ENCODE measurements around the gene SEMA3B. TPM values are rescaled to one million over a fixed set of nuclear protein-coding genes. Genes with fewer than 3 reads are reported as not detected.

SEMA3B gene
- polyA plus RNA-seq, 3 donors = 0.56 TPM; not detected in 2

DNA sequence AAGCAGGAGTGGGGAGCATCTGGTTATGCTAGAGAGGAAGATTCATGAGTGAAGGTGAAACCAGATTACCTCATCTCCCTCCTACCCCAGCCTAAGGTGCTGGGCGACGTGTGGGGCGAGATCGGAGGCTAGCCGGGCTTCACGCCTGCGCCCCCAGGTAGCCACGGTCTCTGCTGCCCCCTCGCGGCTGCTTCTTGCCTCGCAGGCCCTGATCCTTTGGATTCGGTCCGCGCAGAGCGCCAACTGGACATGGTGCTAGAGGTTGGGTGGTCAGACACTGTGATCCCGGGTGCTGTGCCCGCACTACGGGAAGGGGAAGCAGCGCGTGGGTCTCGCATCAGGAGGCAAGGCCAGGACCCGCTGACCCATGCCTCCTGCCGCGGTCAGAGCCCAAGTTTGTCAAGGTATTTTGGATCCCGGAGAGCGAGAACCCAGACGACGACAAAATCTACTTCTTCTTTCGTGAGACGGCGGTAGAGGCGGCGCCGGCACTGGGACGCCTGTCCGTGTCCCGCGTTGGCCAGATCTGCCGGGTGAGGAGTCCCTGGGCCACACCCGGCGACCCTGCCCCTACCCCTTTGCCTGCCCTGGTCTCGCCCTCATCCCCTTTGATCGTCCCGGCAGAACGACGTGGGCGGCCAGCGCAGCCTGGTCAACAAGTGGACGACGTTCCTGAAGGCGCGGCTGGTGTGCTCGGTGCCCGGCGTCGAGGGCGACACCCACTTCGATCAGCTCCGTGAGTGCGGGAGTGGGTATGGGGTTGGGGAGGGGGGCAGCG is 4.2 kb downstream of the SEMA3B start:
- peaks cover 24 to 47% of the 10 kb centered on the region in 2 donors for H3K27me3 ChIP-seq (ENCODE audit: control insufficient read depth in 2 of 2, insufficient read depth in 2 of 2, low read length in 2 of 2)
- H3K4me2 ChIP-seq (replicated peaks; ENCODE audit: extremely low read depth, low read length, poor library complexity, severe bottlenecking) = peak overlapping the region; percentile 82
- H3K9ac ChIP-seq (ENCODE audit: insufficient read depth, low read length, poor library complexity, severe bottlenecking) = peak overlapping the region; percentile 54
- H3K9me3 Mint-ChIP-seq = peaks cover 0 to 18% (median 13%) of the 10 kb centered on the region in 7 donors
- peak overlapping the region in 1 of 2 donors; percentile 20 for H3K27ac ChIP-seq (ENCODE audit: low read depth in 1 of 2, low read length in 2 of 2)
- 4% methylated on average over 54 of the region's 61 CpGs for WGBS (ENCODE audit: insufficient coverage)
- peak overlapping the region in 4 of 7 donors; percentile 43 to 86 (median 77) for H3K27ac Mint-ChIP-seq
- peaks cover 16 to 34% of the 10 kb centered on the region in 2 donors for H3K4me1 ChIP-seq (ENCODE audit: control insufficient read depth in 1 of 2, insufficient read depth in 2 of 2, low read length in 2 of 2)
- H3K4me3 Mint-ChIP-seq = peak overlapping the region; percentile 82 to 93
- peaks cover 3 to 11% of the 10 kb centered on the region in 2 donors for H3K9me3 ChIP-seq (replicated peaks in 1 of 2; ENCODE audit: control insufficient read depth in 1 of 2, insufficient read depth in 1 of 2, low read length in 2 of 2)
- intact Hi-C loops (cut with micrococcal nuclease) = loop anchor here (1.0 to 5.0 kb wide), 5 partner anchors 46 to 152 kb away; no protein-coding TSS in a partner anchor
- H3K4me1 Mint-ChIP-seq = peaks cover 26% of the 10 kb centered on the region
- H4K20me1 ChIP-seq (ENCODE audit: insufficient read depth, low read length) = peaks cover under 1% of the 10 kb centered on the region
- H3K36me3 Mint-ChIP-seq = peaks cover 6 to 8% of the 10 kb centered on the region in 2 donors
- peak; percentile 81 to 87 (median 85) for DNase-seq
- H3K36me3 ChIP-seq (replicated peaks in 1 of 2; ENCODE audit: control insufficient read depth in 1 of 2, insufficient read depth in 2 of 2, low read length in 2 of 2) = no peaks in the 10 kb centered on the region
- H3K27me3 Mint-ChIP-seq (ENCODE audit: low read depth in 3 of 3) = peaks cover 51 to 66% (median 64%) of the 10 kb centered on the region in 3 donors
- TF ChIP-seq, protein P1, sequence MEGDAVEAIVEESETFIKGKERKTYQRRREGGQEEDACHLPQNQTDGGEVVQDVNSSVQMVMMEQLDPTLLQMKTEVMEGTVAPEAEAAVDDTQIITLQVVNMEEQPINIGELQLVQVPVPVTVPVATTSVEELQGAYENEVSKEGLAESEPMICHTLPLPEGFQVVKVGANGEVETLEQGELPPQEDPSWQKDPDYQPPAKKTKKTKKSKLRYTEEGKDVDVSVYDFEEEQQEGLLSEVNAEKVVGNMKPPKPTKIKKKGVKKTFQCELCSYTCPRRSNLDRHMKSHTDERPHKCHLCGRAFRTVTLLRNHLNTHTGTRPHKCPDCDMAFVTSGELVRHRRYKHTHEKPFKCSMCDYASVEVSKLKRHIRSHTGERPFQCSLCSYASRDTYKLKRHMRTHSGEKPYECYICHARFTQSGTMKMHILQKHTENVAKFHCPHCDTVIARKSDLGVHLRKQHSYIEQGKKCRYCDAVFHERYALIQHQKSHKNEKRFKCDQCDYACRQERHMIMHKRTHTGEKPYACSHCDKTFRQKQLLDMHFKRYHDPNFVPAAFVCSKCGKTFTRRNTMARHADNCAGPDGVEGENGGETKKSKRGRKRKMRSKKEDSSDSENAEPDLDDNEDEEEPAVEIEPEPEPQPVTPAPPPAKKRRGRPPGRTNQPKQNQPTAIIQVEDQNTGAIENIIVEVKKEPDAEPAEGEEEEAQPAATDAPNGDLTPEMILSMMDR (IDR thresholded peaks at IDR 0.05) = peak; percentile 96
- H3K79me2 ChIP-seq (ENCODE audit: insufficient read depth, low read length) = no peaks in the 10 kb centered on the region
- H2AFZ ChIP-seq (ENCODE audit: insufficient read depth, low read depth, low read length, poor library complexity, severe bottlenecking) = peak overlapping the region; percentile 79
- H3K4me3 ChIP-seq (replicated peaks in 1 of 3; ENCODE audit: low read depth in 2 of 3, low read length in 3 of 3) = peak overlapping the region; percentile 16 to 72 (median 32)

DNA sequence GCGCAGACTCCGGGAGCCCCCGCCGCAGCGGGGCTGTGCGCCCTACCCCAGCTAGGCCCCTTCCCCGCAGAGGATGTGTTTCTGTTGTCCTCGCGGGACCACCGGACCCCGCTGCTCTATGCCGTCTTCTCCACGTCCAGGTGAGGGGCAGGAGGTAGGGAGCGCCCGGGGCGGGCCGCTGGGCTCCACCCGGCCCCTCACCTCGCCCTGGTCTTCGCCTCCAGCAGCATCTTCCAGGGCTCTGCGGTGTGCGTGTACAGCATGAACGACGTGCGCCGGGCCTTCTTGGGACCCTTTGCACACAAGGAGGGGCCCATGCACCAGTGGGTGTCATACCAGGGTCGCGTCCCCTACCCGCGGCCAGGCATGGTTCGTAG is 4.7 kb downstream of the SEMA3B start:
- peak overlapping the region in 1 of 2 donors; percentile 84 for H3K4me3 Mint-ChIP-seq
- H3K9me3 Mint-ChIP-seq = peaks cover 0 to 18% (median 13%) of the 10 kb centered on the region in 7 donors
- H3K9ac ChIP-seq (ENCODE audit: insufficient read depth, low read length, poor library complexity, severe bottlenecking) = peak overlapping the region; percentile 54
- no peaks in the 10 kb centered on the region for H3K79me2 ChIP-seq (ENCODE audit: insufficient read depth, low read length)
- WGBS (ENCODE audit: insufficient coverage) = 31% methylated on average over 28 of the region's 31 CpGs
- H3K4me3 ChIP-seq (replicated peaks in 1 of 3; ENCODE audit: low read depth in 2 of 3, low read length in 3 of 3) = peak overlapping the region in 1 of 3 experiments; percentile 72
- no peak overlapping the region for H3K27ac Mint-ChIP-seq
- H2AFZ ChIP-seq (ENCODE audit: insufficient read depth, low read depth, low read length, poor library complexity, severe bottlenecking) = peak overlapping the region; percentile 79
- H3K36me3 Mint-ChIP-seq = peaks cover 6 to 8% of the 10 kb centered on the region in 2 donors
- no peaks in the 10 kb centered on the region for H4K20me1 ChIP-seq (ENCODE audit: insufficient read depth, low read length)
- H3K4me2 ChIP-seq (replicated peaks; ENCODE audit: extremely low read depth, low read length, poor library complexity, severe bottlenecking) = peak overlapping the region; percentile 82
- peaks cover 16 to 34% of the 10 kb centered on the region in 2 donors for H3K4me1 ChIP-seq (ENCODE audit: control insufficient read depth in 1 of 2, insufficient read depth in 2 of 2, low read length in 2 of 2)
- H3K9me3 ChIP-seq (replicated peaks in 1 of 2; ENCODE audit: control insufficient read depth in 1 of 2, insufficient read depth in 1 of 2, low read length in 2 of 2) = peaks cover 3 to 11% of the 10 kb centered on the region in 2 donors
- H3K27ac ChIP-seq (ENCODE audit: low read depth in 1 of 2, low read length in 2 of 2) = no peak overlapping the region
- DNase-seq = no peak
- intact Hi-C loops (cut with micrococcal nuclease) = loop anchor here (1.0 to 5.0 kb wide), 5 partner anchors 46 to 153 kb away; no protein-coding TSS in a partner anchor
- peaks cover 47 to 64% (median 60%) of the 10 kb centered on the region in 3 donors for H3K27me3 Mint-ChIP-seq (ENCODE audit: low read depth in 3 of 3)
- TF ChIP-seq, protein P1 (IDR thresholded peaks at IDR 0.05) = no peak
- peaks cover 26% of the 10 kb centered on the region for H3K4me1 Mint-ChIP-seq
- H3K27me3 ChIP-seq (ENCODE audit: control insufficient read depth in 2 of 2, insufficient read depth in 2 of 2, low read length in 2 of 2) = peaks cover 24 to 50% of the 10 kb centered on the region in 2 donors
- H3K36me3 ChIP-seq (replicated peaks in 1 of 2; ENCODE audit: control insufficient read depth in 1 of 2, insufficient read depth in 2 of 2, low read length in 2 of 2) = no peaks in the 10 kb centered on the region

All from CD14-positive monocyte (primary cell).